ENCODE results near the gene MEFV.

DNA sequence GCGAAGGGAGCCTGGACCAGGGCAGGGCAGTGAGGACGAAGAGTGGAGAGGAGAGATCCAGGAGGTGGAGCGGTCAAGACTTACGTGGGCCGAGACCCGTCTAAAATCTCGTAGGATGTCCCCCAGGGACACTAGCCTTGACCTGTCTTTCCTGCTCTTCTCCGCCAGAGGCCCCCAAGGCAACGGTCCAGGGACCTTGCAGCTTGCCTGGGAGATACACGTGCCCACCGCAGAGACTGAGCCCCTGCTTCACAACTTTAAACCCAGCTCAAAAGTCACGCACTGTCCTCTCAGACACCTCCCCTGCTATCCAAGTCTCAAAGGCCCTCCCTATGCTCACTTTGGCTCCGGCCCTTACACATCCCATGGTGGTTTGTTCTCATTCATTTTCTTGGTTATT, 39.4 kb upstream of the MEFV start:
- TF ChIP-seq POLR2AphosphoS5 (IDR thresholded peaks at IDR 0.05; ENCODE audit: borderline replicate concordance, low read depth, low read length) (no peak), EZH2 (IDR thresholded peaks at IDR 0.05) (no peak)

Data from SK-N-MC (cell line).